ENCODE data around the gene MPO. TPM values are rescaled to one million over a fixed set of nuclear protein-coding genes. Genes with fewer than 3 reads are reported as not detected.

The MPO gene
- total and polyA plus RNA-seq, 4 donors, result 0.14 to 221 (median 0.52) TPM

DNA sequence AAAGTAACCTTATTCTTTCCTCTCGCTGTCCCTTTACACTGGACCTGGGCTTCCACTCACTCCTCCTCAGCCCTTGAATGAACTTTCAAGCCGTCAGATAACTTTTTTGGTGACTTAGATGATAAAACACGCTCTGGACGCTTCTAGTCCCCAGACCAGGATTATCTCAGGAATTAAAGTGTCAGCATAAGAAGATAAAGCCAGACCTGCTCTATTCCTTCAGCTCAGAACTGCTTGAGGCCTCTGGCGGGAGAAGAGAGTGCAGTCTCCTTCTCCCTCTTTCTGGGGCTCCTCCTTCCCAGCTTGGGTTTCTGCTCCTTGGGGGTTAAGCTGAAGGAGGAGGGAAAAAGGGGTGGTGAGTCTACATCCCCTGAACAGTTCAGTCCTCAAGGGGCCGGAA lies 35.8 kb downstream of the MPO start:
- peaks cover 0 to 4% (median 0%) of the 10 kb centered on the region in 4 donors for H3K27me3 ChIP-seq (ENCODE audit: control insufficient read depth in 4 of 4, insufficient read depth in 4 of 4, low read length in 3 of 4)
- no peaks in the 10 kb centered on the region for H3K9me3 ChIP-seq (ENCODE audit: control insufficient read depth in 4 of 4, low read length in 3 of 4)
- TF ChIP-seq FOXA2 (IDR thresholded peaks at IDR 0.05) (no peak), MAX (IDR thresholded peaks at IDR 0.05) (no peak), SP1 (IDR thresholded peaks at IDR 0.05) (no peak)
- no peak overlapping the region for H3K27ac ChIP-seq (ENCODE audit: low read depth in 1 of 2, low read length in 2 of 2)
- no peak overlapping the region for H3K9ac ChIP-seq (ENCODE audit: low read depth in 1 of 2, low read length in 2 of 2)
- H3K4me1 ChIP-seq (ENCODE audit: control insufficient read depth in 4 of 4, insufficient read depth in 4 of 4, low read length in 3 of 4), result peaks cover 0 to 12% (median 8%) of the 10 kb centered on the region in 4 donors
- no peak for DNase-seq (ENCODE audit: low spot score)
- WGBS, result 78% methylated on average over 6 of the region's 6 CpGs
- no peak overlapping the region for H3K4me3 ChIP-seq (ENCODE audit: low read depth in 1 of 3, low read length in 3 of 3)
- H3K36me3 ChIP-seq (ENCODE audit: control insufficient read depth in 4 of 4, insufficient read depth in 3 of 4, low read depth in 1 of 4, low read length in 3 of 4), result no peaks in the 10 kb centered on the region

- no peaks in the 10 kb centered on the region for H3K36me3 ChIP-seq (ENCODE audit: control insufficient read depth in 4 of 4, insufficient read depth in 3 of 4, low read depth in 1 of 4, low read length in 3 of 4)
- no peak overlapping the region for H3K4me3 ChIP-seq (ENCODE audit: low read depth in 1 of 3, low read length in 3 of 3)
- no peak overlapping the region for H3K27ac ChIP-seq (ENCODE audit: low read depth in 1 of 2, low read length in 2 of 2)
- no peak for DNase-seq (ENCODE audit: low spot score)
- TF ChIP-seq FOXA2 (IDR thresholded peaks at IDR 0.05), result no peak
- TF ChIP-seq MAX (IDR thresholded peaks at IDR 0.05), result no peak
- TF ChIP-seq SP1 (IDR thresholded peaks at IDR 0.05), result no peak
- no peak for TF ChIP-seq ZBTB33 (IDR thresholded peaks at IDR 0.05)
- TF ChIP-seq GABPA (IDR thresholded peaks at IDR 0.05 in 1 of 2, conservative IDR thresholded peaks at IDR 0.05 in 1 of 2), result no peak
- no peak for TF ChIP-seq YY1 (IDR thresholded peaks at IDR 0.05)
- no peak for TF ChIP-seq REST (IDR thresholded peaks at IDR 0.05)
- TF ChIP-seq HNF4G (IDR thresholded peaks at IDR 0.05), result no peak
- TF ChIP-seq ATF3 (IDR thresholded peaks at IDR 0.05), result no peak
- no peak for TF ChIP-seq NR2F2 (IDR thresholded peaks at IDR 0.05)
- TF ChIP-seq RXRA (IDR thresholded peaks at IDR 0.05), result no peak
- no peak for TF ChIP-seq EGR1 (IDR thresholded peaks at IDR 0.05; ENCODE audit: low read depth in 2 of 2)
- no peak for TF ChIP-seq RAD21 (IDR thresholded peaks at IDR 0.05)
- TF ChIP-seq TAF1 (conservative IDR thresholded peaks at IDR 0.05), result no peak
- no peak for TF ChIP-seq CTCF (IDR thresholded peaks at IDR 0.05; ENCODE audit: low read depth, low read length, missing input control)
- no peak for TF ChIP-seq FOXA1 (IDR thresholded peaks at IDR 0.05)
- 16% methylated on average over 4 of the region's 4 CpGs for WGBS
- no peaks in the 10 kb centered on the region for H3K9me3 ChIP-seq (ENCODE audit: control insufficient read depth in 4 of 4, low read length in 3 of 4)
- H3K27me3 ChIP-seq (ENCODE audit: control insufficient read depth in 4 of 4, insufficient read depth in 4 of 4, low read length in 3 of 4), result peaks cover 0 to 4% (median 1%) of the 10 kb centered on the region in 4 donors
- no peaks in the 10 kb centered on the region for H3K4me1 ChIP-seq (ENCODE audit: control insufficient read depth in 4 of 4, insufficient read depth in 4 of 4, low read length in 3 of 4)
- no peak overlapping the region for H3K9ac ChIP-seq (ENCODE audit: low read depth in 1 of 2, low read length in 2 of 2)
Observed at GRCh38 chr17:58242171-58242784, 38.5 kb downstream of the MPO start.

Measured in liver (tissue), 9 donors.